MG63 (cell line): Measurements from ENCODE around the gene SPAG16. TPM values are rescaled to one million over a fixed set of nuclear protein-coding genes. Genes with fewer than 3 reads are reported as not detected.
"Not testable (repeated sequence)": the region's sequence is repeated elsewhere in the genome, so short reads cannot be mapped to it uniquely, and the experiment has no call there.

Experiments
- DNase-seq: peaks from one replicate; pipeline ENCODE4 v3.0.0-alpha.2; 2020
- H3K27me3 ChIP-seq: fragments of 250-450 bp; sonication (Bioruptor Pico); 2 replicates; pipeline ENCODE4 v1.5.1; 2020; ENCODE audit warnings: mild to moderate bottlenecking, moderate library complexity
- H3K36me3 ChIP-seq: fragments of 250-450 bp; sonication (Bioruptor Pico); 2 replicates; pipeline ENCODE4 v1.5.1; 2020; ENCODE audit warnings: mild to moderate bottlenecking, moderate library complexity
- H3K4me3 ChIP-seq: fragments of 250-450 bp; sonication (Bioruptor Pico); 2 replicates; pipeline ENCODE4 v1.5.1; 2020; ENCODE audit warnings: mild to moderate bottlenecking, moderate library complexity
- H3K9me3 ChIP-seq: fragments of 250-450 bp; sonication (Bioruptor Pico); 2 replicates; pipeline ENCODE4 v1.5.1; 2020; ENCODE audit warnings: mild to moderate bottlenecking, moderate library complexity
- total RNA-seq: library from RNA; depleted of rRNA; stranded (reverse); fragments of >200 nt; shearing (Covaris generic); gene quantifications from 2 replicates; pipeline ENCODE4 v1.2.3, GENCODE V29; 2014; ENCODE audit warnings: low replicate concordance

SPAG16 gene
- total RNA-seq, 1 experiment from 2014 or later, result 33.7 TPM

DNA sequence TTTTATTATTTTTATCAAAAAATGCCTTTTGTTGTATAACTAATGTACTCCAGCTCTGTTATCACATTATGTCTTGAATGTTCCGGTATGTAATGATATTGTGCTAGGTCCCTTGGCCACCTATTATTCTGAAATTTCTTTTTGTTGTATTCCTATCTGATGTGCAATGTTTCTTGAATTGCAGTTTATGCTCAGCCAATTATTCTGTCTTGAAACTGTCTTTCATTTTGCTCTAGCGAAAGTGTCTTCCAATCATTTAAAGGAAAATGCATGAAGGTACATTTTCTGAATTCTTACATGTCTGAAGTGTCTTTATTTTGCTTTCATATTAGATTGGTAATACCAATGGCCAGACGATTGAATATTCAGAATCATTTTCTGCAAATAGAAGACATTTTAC lies 277.5 kb downstream of the SPAG16 start:
- Histone ChIP-seq H3K27me3 (no peaks in the 10 kb centered on the region), H3K9me3 (no peaks in the 10 kb centered on the region), H3K36me3 (no peaks in the 10 kb centered on the region), H3K4me3 (no peak overlapping the region)
- DNase-seq, result no peak

GRCh38 chr2:213562539-213563180 lies 278.4 kb downstream of the SPAG16 start:
- Histone ChIP-seq H3K36me3 (no peaks in the 10 kb centered on the region), H3K27me3 (no peaks in the 10 kb centered on the region), H3K9me3 (no peaks in the 10 kb centered on the region), H3K4me3 (no peak overlapping the region)
- DNase-seq, result no peak

- no peaks in the 10 kb centered on the region for H3K9me3 ChIP-seq
- no peak overlapping the region for H3K4me3 ChIP-seq
- no peak for DNase-seq
- no peaks in the 10 kb centered on the region for H3K36me3 ChIP-seq
- H3K27me3 ChIP-seq, result no peaks in the 10 kb centered on the region
Observed at GRCh38 chr2:213566846-213567245, 282.6 kb downstream of the SPAG16 start.

DNA sequence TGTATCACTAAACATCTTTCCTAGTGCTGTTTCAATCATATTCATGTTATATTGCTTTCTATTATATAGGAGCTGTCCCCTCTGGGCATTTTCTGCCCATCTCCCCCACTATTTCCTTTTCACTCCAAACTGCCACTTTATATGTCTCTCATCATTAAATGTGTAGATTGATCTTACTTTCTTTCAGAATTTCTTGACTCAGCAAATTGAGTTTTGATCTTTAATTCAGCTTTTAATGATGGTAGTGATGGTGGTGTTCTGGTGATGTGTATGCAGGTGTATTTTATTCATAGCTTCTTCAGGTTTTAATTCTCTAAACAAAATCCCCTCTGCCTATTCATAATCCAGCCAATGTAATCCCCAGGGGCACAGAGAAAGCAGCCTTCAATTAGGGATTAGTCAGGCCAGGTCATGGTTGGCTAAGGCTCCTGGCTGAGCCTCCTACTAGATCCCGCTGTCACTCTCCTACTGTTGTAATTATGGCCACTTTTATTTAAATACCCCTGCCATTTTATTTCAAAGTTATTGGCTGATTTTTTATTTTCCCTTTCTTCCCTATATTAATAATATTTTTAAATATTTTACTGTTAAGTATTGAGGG lies 325.4 kb downstream of the SPAG16 start:
- Histone ChIP-seq H3K36me3 (no peaks in the 10 kb centered on the region), H3K27me3 (no peaks in the 10 kb centered on the region), H3K9me3 (no peaks in the 10 kb centered on the region), H3K4me3 (no peak overlapping the region)
- DNase-seq, result no peak

- Histone ChIP-seq H3K27me3 (no peaks in the 10 kb centered on the region), H3K36me3 (no peaks in the 10 kb centered on the region), H3K4me3 (no peak overlapping the region), H3K9me3 (no peaks in the 10 kb centered on the region)
- no peak for DNase-seq
Observed at GRCh38 chr2:213627054-213627710, 342.9 kb downstream of the SPAG16 start.

GRCh38 chr2:213627835-213628460 lies 343.7 kb downstream of the SPAG16 start:
- no peak for DNase-seq
- Histone ChIP-seq H3K36me3 (no peaks in the 10 kb centered on the region), H3K9me3 (no peaks in the 10 kb centered on the region), H3K27me3 (no peaks in the 10 kb centered on the region), H3K4me3 (no peak overlapping the region)

- Histone ChIP-seq H3K27me3 (no peaks in the 10 kb centered on the region), H3K9me3 (no peaks in the 10 kb centered on the region), H3K36me3 (no peaks in the 10 kb centered on the region), H3K4me3 (no peak overlapping the region)
- peak; percentile 37 for DNase-seq
Observed at GRCh38 chr2:213640738-213641425, 356.6 kb downstream of the SPAG16 start.

DNA sequence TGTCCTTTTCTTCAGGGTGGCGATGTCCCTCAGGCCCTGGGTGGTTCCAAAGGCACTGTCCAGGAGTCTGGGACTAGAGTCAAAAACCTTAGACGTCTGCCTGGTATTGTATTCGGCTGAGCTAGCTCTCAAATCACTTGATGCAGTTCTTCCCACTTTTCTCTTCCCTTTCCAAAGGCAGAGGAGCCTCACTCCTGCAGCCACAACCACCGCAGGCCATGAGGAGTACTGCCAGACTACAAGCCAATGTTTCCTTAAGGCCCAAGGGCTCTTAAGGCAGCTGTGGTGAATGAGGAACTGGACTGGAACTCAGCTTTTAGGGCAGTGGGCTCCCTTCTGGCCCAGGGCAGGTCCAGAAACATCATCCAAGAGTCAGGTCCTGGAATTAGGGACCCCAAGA lies 360.7 kb downstream of the SPAG16 start:
- H3K9me3 ChIP-seq, result no peaks in the 10 kb centered on the region
- DNase-seq, result no peak
- H3K4me3 ChIP-seq, result no peak overlapping the region
- no peaks in the 10 kb centered on the region for H3K36me3 ChIP-seq
- no peaks in the 10 kb centered on the region for H3K27me3 ChIP-seq

- no peaks in the 10 kb centered on the region for H3K9me3 ChIP-seq
- DNase-seq, result no peak
- no peaks in the 10 kb centered on the region for H3K27me3 ChIP-seq
- H3K36me3 ChIP-seq, result no peaks in the 10 kb centered on the region
- H3K4me3 ChIP-seq, result no peak overlapping the region
Observed at GRCh38 chr2:213649176-213649575, 364.9 kb downstream of the SPAG16 start.

- Histone ChIP-seq H3K9me3 (peaks cover 5% of the 10 kb centered on the region; the same call in 1 of the 2 replicates), H3K27me3 (no peaks in the 10 kb centered on the region), H3K36me3 (no peaks in the 10 kb centered on the region), H3K4me3 (no peak overlapping the region)
- no peak for DNase-seq
Observed at GRCh38 chr2:213664817-213665216, 380.6 kb downstream of the SPAG16 start.

GRCh38 chr2:213669657-213670056 lies 385.4 kb downstream of the SPAG16 start:
- no peak for DNase-seq
- H3K4me3 ChIP-seq, result no peak overlapping the region
- H3K9me3 ChIP-seq, result no peaks in the 10 kb centered on the region
- H3K36me3 ChIP-seq, result no peaks in the 10 kb centered on the region
- H3K27me3 ChIP-seq, result no peaks in the 10 kb centered on the region

DNA sequence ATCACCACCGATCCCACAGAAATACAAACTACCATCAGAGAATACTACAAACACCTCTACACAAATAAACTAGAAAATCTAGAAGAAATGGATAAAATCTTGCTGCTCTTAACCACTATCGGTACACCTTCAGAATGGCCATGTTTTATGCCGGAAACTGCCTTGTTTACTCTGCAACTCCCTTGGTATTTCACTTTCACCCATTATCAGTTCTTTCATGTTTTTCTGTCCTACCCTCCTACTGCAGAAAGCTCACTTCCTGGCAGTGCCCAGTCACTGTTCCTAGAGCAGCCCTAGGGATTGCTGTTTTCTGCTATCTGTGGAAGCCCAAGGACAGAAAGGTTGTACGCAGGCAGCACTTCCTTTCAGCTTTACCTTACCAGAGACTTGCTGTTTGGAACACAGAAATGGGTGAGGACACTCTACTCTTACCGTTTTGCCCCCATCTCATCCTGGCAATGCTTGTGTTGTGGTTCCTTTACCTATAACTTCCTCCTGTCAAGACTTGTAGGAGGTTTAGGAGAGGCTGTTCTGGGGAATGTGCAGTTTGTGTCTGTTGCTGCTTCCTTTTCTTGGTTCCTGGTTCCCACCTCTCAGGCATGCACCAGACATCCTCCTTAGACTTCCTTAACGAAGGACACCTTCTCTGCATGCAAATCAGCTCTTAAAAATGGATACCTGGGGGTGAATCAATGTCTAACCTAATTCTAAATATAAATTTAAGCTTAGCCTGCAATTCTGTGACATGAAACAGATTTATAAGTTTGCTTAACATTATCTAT lies 394.4 kb downstream of the SPAG16 start:
- H3K36me3 ChIP-seq, result no peaks in the 10 kb centered on the region
- H3K4me3 ChIP-seq, result no peak overlapping the region
- DNase-seq, result no peak
- no peaks in the 10 kb centered on the region for H3K27me3 ChIP-seq
- no peaks in the 10 kb centered on the region for H3K9me3 ChIP-seq

DNA sequence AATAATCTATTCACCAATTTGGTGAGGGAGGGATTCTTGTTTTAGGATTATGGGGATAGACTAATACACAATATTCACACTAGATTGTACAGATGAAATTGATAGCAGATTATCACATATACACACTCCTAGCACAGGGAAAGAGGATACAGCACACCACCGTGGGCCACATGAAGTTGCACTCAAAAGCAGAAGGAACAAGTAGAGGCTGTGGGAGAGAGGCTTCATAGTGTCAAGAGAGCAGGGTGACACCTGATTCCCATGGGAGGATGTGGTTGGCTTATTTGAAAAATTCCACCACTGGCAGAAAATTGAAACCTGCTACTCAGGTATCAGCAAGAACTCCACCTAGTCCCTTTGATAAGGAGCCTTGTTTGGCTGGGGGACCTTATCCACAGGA lies 395.6 kb downstream of the SPAG16 start:
- Histone ChIP-seq H3K9me3 (no peaks in the 10 kb centered on the region), H3K4me3 (no peak overlapping the region), H3K36me3 (no peaks in the 10 kb centered on the region), H3K27me3 (no peaks in the 10 kb centered on the region)
- DNase-seq, result no peak

DNA sequence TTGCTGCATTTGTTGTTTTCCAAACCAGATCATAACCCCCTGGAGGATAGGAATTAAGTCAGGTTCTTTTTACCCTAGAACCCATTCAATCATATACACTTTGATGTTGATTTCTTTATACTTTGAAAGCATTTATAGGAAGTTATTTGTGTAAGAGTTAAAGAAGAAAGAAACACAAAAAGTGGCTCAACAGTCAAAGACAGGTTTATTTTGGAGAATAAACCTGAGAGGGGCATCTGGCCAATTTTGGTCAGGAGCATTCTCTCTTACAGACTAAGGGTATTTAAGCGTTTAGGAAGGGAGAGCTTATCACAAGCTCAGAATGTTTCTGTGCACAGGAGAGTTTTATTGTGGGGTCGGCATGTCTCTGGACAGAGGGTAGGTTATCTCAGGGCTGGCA lies 398.0 kb downstream of the SPAG16 start:
- no peaks in the 10 kb centered on the region for H3K9me3 ChIP-seq
- no peak overlapping the region for H3K4me3 ChIP-seq
- H3K27me3 ChIP-seq, result no peaks in the 10 kb centered on the region
- DNase-seq, result no peak
- no peaks in the 10 kb centered on the region for H3K36me3 ChIP-seq

DNA sequence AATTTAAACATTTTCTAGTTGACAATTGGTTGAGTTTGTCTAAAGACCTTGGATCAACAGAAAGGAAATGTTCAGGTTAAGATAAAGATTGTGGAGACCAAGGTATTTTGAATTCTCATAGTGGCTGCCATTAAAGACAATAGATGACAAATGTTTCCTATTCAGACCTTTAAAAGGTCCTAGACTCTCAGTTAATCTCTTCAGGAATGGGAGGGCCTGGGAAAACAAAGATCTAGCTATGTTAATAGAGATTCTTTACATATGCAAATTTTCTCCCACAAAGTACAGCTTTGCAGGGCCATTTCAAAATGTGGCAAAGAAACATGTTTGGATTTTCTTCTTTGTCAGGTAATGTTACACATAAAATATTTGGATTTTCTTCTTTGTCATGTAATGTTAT lies 403.9 kb downstream of the SPAG16 start:
- no peaks in the 10 kb centered on the region for H3K27me3 ChIP-seq
- no peaks in the 10 kb centered on the region for H3K9me3 ChIP-seq
- no peak overlapping the region for H3K4me3 ChIP-seq
- DNase-seq, result no peak
- no peaks in the 10 kb centered on the region for H3K36me3 ChIP-seq

GRCh38 chr2:213688825-213689224 lies 404.6 kb downstream of the SPAG16 start:
- not testable (repeated sequence) for H3K27me3 ChIP-seq, DNase-seq, H3K4me3 ChIP-seq, H3K36me3 ChIP-seq, H3K9me3 ChIP-seq
